Upper lobe of left lung (tissue), 4 donors: ENCODE results near the gene EEF1AKMT1.

Experiments used
- EP300 ChIP-seq, 4 donors: sonication (generic); formaldehyde crosslinking; IDR thresholded peaks; one replicate each; pipeline ENCODE4 v1.5.1; 2017; ENCODE audit warnings: antibody characterized with exemption in 4 of 4, control low read depth in 2 of 4
- POLR2A ChIP-seq, 4 donors: fragments of 450-650 bp; IDR thresholded peaks; one replicate each; pipeline ENCODE4 v1.5.1; 2016 to 2017; ENCODE audit warnings: antibody characterized with exemption in 4 of 4, mild to moderate bottlenecking in 2 of 4
- POLR2AphosphoS5 ChIP-seq, 2 donors: sonication (generic); formaldehyde crosslinking; IDR thresholded peaks; one replicate each; pipeline ENCODE4 v1.5.1; 2017; ENCODE audit warnings: antibody characterized with exemption in 2 of 2
- TF ChIP-seq, protein P1 (sequence below), 6 experiments: fragments of 450-650 bp in 4 of 6; fragments of 200-600 bp in 2 of 6; sonication (generic) in 2 of 6; IDR thresholded peaks; one replicate each; pipeline ENCODE4 v1.5.1; 2016 to 2019; ENCODE audit warnings: antibody characterized with exemption in 6 of 6

DNA sequence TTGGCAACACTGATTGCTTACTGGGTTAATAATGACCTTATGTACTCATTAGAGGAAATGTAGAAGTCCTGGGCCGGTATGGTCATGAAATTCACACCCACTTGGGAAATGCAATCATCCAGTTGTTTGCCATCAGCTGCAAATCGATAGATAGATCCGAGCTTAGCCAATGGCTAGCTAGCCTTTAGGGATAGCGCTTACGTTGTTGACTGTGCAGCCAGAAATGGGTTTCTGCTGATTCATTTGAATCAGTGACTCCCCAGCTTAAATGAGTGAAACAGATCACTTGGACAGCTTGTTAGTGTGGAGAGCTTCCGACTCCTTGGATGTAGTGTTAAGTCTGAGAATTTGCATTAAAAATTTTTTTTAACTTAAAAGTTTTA, 58.4 kb downstream of the EEF1AKMT1 start:
- TF ChIP-seq, protein P1, sequence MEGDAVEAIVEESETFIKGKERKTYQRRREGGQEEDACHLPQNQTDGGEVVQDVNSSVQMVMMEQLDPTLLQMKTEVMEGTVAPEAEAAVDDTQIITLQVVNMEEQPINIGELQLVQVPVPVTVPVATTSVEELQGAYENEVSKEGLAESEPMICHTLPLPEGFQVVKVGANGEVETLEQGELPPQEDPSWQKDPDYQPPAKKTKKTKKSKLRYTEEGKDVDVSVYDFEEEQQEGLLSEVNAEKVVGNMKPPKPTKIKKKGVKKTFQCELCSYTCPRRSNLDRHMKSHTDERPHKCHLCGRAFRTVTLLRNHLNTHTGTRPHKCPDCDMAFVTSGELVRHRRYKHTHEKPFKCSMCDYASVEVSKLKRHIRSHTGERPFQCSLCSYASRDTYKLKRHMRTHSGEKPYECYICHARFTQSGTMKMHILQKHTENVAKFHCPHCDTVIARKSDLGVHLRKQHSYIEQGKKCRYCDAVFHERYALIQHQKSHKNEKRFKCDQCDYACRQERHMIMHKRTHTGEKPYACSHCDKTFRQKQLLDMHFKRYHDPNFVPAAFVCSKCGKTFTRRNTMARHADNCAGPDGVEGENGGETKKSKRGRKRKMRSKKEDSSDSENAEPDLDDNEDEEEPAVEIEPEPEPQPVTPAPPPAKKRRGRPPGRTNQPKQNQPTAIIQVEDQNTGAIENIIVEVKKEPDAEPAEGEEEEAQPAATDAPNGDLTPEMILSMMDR (IDR thresholded peaks at IDR 0.05): no peak
- TF ChIP-seq POLR2AphosphoS5 (IDR thresholded peaks at IDR 0.05) (no peak), POLR2A (IDR thresholded peaks at IDR 0.05) (no peak), EP300 (IDR thresholded peaks at IDR 0.05) (no peak)
